ENCODE data around the gene PIAS4. TPM values are rescaled to one million over a fixed set of nuclear protein-coding genes. Genes with fewer than 3 reads are reported as not detected.
A peak's percentile ranks its signal among the peaks of the same experiment; 100 is the strongest.

The PIAS4 gene
- total RNA-seq, 2 donors from 2014 or later, result 39.4 to 58.6 TPM

DNA sequence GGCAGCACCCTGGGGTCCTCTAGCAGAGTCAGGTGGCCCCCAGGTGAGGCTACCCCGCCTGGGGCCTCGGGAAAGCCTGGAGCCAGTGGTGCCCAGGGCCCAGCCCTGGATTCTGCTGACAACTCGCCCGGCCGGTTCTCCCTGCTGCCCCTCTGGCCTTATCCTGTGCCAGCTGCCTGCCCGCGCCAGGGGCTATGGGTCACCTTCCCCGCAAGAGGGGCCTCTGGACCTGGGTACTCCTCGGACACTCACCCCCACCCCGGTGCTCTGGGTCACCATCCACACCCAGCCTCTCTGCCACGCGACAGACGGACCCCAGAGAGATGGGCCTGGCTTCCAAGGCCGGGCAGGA is 35.2 kb downstream of the PIAS4 start:
- ATAC-seq (no peak), DNase-seq (ENCODE audit: low spot score) (no peak)
- H3K36me3 Mint-ChIP-seq, result no peaks in the 10 kb centered on the region
- no peak overlapping the region for H3K27ac Mint-ChIP-seq
- peaks cover 3 to 6% of the 10 kb centered on the region in 2 donors for H3K4me1 Mint-ChIP-seq (ENCODE audit: low read depth in 2 of 2)
- no peaks in the 10 kb centered on the region for H3K27me3 Mint-ChIP-seq
- no peaks in the 10 kb centered on the region for H3K9me3 Mint-ChIP-seq
- H3K4me3 Mint-ChIP-seq, result no peak overlapping the region

DNA sequence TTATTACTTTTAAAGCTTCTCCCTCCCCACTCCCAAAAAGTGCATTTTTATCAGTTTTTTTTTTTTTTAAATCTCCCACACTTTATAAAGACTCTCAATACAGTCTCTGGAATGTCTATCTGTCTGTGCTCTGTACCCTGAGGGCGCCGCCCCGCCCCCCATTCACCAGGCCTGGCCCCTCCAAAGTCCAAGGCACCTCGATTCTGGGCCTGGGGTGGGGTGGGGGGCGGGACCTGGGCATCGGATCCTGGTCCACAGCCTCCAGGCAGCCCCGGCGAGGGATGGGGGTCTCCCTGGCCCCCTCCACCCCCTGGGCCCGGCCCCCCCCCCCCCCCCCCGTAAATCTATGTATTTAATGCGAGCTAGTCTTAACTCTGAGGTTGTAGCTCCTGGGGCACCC is 35.9 kb downstream of the PIAS4 start:
- H3K36me3 Mint-ChIP-seq, result no peaks in the 10 kb centered on the region
- no peaks in the 10 kb centered on the region for H3K27me3 Mint-ChIP-seq
- peaks cover 3 to 9% of the 10 kb centered on the region in 2 donors for H3K4me1 Mint-ChIP-seq (ENCODE audit: low read depth in 2 of 2)
- H3K27ac Mint-ChIP-seq, result no peak overlapping the region
- ATAC-seq, result no peak
- H3K9me3 Mint-ChIP-seq, result no peaks in the 10 kb centered on the region
- DNase-seq (ENCODE audit: low spot score), result no peak
- H3K4me3 Mint-ChIP-seq, result no peak overlapping the region

DNA sequence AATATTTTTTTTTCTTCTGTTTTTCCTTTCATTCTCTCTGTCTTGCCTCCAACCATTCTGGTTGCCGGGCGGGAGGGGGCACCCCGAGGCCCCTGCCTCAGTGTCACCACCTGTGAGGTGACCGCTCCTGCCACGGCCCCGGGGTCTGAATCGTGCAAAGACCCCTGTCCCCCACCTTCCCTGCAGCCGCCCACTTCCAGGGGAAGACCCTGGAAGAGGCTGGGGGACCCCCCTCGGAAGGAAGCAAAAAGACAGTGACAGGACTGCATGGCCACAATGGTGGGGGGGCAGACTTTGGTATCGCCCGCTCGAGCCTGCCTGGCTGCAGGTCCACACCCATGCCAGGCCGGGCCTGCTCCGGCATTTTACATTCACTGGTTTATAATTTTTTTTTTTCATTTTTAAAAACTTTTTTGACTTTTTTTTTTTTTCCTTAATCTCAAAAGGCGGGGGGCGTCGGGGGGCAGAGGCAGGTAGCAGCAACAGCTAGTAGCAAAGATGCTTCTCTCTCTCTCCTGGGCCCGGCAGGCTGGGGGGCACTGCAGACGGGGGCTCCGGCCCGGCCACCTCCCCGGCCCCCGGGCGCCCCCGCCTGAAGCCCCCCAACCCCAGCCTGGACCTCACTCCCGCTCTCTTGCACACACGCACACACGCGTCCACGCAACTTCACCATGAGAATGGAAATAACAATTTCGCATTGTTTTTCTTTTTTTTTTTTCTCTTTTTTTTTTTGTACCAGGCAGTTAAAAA is 36.6 kb downstream of the PIAS4 start:
- no peak for DNase-seq (ENCODE audit: low spot score)
- Mint-ChIP-seq H3K27me3 (no peaks in the 10 kb centered on the region), H3K36me3 (no peaks in the 10 kb centered on the region), H3K27ac (no peak overlapping the region), H3K4me3 (no peak overlapping the region), H3K4me1 (ENCODE audit: low read depth in 2 of 2) (peaks cover 3 to 9% of the 10 kb centered on the region in 2 donors), H3K9me3 (no peaks in the 10 kb centered on the region)
- ATAC-seq, result no peak

DNA sequence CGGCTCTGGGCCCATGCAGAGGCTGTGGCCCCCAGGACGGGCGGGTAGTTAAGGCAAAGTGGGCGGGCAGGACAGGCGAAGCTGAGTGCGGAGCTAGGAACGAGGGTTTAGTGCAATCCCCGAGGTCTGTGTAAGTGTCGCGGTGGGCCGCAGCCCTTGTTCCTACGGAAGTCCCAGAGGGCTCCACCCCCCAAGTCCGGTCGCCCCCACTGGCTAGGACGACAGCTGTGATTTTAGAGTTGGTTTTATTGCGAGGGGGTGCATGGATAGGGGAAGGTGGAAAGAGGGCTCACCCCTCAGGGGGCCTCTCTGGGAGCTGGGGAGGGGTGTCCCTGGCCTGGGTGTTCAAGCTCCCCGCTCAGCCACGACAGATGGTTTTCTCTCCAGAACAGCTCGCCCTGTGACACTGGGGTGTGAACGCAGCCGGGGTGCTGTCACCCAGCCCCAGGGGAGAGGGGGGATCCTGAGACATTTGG is 37.5 kb downstream of the PIAS4 start:
- peaks cover 9 to 12% of the 10 kb centered on the region in 2 donors for H3K4me1 Mint-ChIP-seq (ENCODE audit: low read depth in 2 of 2)
- ATAC-seq (no peak), DNase-seq (ENCODE audit: low spot score) (no peak)
- no peak overlapping the region for H3K27ac Mint-ChIP-seq
- no peaks in the 10 kb centered on the region for H3K36me3 Mint-ChIP-seq
- no peaks in the 10 kb centered on the region for H3K27me3 Mint-ChIP-seq
- no peaks in the 10 kb centered on the region for H3K9me3 Mint-ChIP-seq
- no peak overlapping the region for H3K4me3 Mint-ChIP-seq

DNA sequence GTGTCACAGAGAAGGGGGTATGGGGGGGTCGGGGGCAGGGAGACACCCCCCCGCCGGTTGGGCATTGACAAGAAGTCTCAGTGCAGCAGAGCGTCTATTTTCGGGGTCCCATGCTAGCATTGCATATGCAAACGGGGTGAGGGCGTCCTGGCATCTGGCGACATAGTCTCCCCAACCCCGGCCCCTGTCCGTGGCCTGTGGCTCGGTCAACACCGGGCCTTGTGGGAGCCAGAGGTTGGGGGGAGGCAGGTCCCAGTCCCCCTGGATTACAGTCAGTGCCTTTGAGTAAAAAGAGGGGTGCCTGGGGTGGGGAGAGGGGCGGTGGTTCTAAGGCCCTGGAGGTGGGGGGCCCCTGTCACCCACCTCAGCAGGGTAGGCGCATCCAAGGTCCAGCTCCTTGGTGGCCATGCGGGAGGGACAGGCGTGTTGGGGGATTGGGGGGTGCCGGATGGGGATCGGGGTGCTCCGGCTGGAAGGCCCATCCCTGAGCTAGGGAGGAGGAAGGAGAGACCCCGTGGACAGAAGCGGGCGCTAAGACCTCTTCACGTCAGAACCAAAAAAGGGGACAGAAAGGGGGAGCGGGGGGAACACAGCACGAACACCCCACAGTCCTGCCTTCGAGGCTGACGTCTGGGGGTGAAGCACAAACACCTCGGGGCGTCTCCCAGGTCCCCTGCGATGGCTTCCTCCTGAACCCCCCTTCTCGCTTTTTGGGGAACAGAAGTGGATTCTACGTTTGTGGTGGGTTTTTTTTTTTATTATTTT is 38.2 kb downstream of the PIAS4 start:
- DNase-seq (ENCODE audit: low spot score) (no peak), ATAC-seq (peak in 1 of 2 donors; percentile 11)
- H3K9me3 Mint-ChIP-seq, result no peaks in the 10 kb centered on the region
- peak overlapping the region in 1 of 2 donors; percentile 47 for H3K27ac Mint-ChIP-seq
- no peaks in the 10 kb centered on the region for H3K27me3 Mint-ChIP-seq
- no peak overlapping the region for H3K4me3 Mint-ChIP-seq
- peaks cover 12 to 15% of the 10 kb centered on the region in 2 donors for H3K4me1 Mint-ChIP-seq (ENCODE audit: low read depth in 2 of 2)
- H3K36me3 Mint-ChIP-seq, result no peaks in the 10 kb centered on the region

DNA sequence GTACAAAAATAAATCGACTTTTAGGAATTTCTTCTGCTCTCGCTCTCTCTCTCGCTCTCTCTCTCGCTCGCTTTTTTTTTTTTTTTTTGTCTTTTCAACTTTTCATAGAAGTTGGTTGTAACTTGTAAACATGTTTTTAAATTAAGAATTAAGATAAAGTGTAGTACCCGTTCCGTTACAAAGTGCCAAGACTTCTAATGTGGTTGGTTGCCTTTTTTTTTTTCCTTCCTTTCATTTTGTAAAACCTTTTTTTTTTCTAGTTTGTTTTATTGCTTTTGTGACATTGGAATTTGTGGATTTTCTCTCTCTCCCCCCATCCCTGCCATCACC is 38.8 kb downstream of the PIAS4 start:
- no peak for ATAC-seq
- Mint-ChIP-seq H3K9me3 (no peaks in the 10 kb centered on the region), H3K4me3 (no peak overlapping the region), H3K4me1 (ENCODE audit: low read depth in 2 of 2) (peaks cover 16 to 19% of the 10 kb centered on the region in 2 donors), H3K27me3 (no peaks in the 10 kb centered on the region), H3K36me3 (peaks cover 4% of the 10 kb centered on the region), H3K27ac (peak overlapping the region in 1 of 2 donors; percentile 47)
- DNase-seq (ENCODE audit: low spot score), result no peak

DNA sequence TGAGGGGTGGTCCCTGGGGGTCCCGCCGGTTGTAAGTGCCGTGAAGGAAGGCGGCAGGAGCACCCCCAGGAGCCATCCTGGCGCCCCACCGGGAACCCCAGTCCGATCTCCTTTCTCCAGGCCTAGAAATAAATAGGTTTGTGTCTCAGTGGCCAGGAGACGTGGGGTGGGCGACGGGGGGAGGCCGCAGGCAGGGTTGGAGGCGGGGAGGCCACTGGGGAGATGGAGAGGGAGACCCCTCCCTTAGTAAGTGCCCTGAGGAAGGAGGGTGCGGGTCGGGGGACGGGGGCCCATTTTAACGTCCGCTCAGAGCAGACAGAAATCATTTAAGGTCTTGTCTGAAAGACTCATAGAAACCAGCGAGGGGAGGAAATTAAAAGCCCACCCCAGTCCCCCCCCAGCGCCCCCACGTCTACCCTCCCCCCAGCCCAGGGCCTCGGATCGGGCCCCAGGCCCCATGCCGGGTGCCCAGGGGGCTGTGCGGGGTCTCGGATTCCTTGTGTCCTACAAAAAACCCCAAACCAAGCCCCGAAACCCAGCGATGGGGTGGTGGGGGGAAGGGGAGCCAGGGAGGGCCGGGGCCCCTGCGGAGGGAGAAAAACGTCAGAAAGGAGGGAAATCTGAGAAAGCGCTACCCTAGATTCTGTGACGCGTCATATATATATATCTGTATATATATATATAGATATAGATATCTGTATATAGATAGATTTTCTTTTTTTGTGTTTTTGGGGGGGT is 39.6 kb downstream of the PIAS4 start:
- Mint-ChIP-seq H3K4me1 (ENCODE audit: low read depth in 2 of 2) (peaks cover 19 to 22% of the 10 kb centered on the region in 2 donors), H3K27ac (no peak overlapping the region), H3K4me3 (no peak overlapping the region), H3K9me3 (no peaks in the 10 kb centered on the region), H3K27me3 (no peaks in the 10 kb centered on the region), H3K36me3 (peaks cover 5% of the 10 kb centered on the region)
- ATAC-seq (no peak), DNase-seq (ENCODE audit: low spot score) (no peak)

DNA sequence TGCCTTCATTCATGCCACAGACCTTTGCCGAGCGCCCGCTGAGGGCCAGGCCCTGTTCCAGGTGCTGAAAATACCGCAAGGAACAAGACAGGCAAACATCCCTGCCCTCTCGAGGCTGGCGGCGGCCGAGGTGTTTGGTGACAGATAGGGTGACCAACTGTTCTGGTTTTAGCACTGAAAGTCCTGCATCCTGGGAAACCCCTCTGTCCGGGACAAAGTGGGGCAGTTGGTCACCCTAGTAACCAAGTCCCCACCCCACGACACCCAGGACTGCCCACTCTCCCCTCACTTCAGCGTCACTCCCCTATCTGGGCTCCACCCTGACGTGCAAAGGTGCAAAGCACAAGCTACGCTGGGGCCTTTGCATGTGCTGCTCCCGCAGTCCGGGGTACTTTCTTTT is 41.9 kb downstream of the PIAS4 start:
- no peak for ATAC-seq
- peak overlapping the region; percentile 12 to 89 for H3K27ac Mint-ChIP-seq

DNA sequence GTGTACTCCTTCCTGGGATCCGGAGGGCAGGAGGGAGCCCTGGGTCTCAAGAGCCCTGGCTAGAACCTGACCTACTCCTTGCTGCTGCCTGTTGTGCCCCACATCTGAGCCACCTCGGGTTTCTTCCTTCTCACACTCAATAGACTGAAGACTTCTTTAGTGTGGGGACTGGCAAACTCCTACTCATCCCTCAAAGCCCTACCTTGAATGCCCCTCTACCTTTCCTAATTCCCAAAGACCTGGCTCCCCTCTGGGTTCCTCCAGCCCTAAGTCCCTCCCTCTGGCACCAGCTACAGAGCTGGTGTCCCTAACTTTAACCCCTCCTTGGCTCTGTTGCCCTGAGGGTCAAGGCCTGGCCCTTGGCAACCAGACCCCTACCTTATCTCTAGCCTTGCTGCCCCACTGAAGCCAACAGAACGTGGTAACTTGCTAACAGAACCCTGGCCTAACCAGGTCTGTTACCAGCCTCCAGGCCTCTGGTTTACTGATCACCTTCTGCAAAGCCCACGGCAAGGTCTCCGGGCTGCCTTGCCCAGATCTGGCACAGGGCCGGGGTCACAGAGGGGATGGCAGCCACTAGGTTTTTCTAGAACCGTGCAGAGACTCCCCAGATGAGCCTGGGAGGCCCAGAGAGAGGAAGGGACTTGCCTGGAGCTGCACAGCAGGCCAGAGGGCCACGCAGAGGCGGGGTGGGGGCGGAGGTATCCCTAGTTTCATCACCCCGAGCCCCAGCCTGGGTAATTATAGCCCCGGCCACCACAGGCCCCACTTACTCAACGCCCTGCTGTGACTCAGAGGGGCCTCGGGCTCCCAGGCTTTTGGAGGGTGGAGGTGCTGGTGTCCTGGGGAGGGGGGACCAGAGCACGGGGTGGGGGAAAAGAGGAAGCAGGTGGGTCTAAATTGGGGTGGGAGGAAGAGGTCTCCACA is 43.9 kb downstream of the PIAS4 start:
- DNase-seq (ENCODE audit: low spot score), result peak; percentile 84
- peak; percentile 88 to 89 for ATAC-seq

More for the DNA sequence above, 41.9 kb downstream of the PIAS4 start:
- H3K36me3 Mint-ChIP-seq, result peaks cover 18% of the 10 kb centered on the region
- no peak overlapping the region for H3K4me3 Mint-ChIP-seq
- H3K27me3 Mint-ChIP-seq, result no peaks in the 10 kb centered on the region
- no peak for DNase-seq (ENCODE audit: low spot score)
- no peaks in the 10 kb centered on the region for H3K9me3 Mint-ChIP-seq
- H3K4me1 Mint-ChIP-seq (ENCODE audit: low read depth in 2 of 2), result peaks cover 31 to 35% of the 10 kb centered on the region in 2 donors

DNA sequence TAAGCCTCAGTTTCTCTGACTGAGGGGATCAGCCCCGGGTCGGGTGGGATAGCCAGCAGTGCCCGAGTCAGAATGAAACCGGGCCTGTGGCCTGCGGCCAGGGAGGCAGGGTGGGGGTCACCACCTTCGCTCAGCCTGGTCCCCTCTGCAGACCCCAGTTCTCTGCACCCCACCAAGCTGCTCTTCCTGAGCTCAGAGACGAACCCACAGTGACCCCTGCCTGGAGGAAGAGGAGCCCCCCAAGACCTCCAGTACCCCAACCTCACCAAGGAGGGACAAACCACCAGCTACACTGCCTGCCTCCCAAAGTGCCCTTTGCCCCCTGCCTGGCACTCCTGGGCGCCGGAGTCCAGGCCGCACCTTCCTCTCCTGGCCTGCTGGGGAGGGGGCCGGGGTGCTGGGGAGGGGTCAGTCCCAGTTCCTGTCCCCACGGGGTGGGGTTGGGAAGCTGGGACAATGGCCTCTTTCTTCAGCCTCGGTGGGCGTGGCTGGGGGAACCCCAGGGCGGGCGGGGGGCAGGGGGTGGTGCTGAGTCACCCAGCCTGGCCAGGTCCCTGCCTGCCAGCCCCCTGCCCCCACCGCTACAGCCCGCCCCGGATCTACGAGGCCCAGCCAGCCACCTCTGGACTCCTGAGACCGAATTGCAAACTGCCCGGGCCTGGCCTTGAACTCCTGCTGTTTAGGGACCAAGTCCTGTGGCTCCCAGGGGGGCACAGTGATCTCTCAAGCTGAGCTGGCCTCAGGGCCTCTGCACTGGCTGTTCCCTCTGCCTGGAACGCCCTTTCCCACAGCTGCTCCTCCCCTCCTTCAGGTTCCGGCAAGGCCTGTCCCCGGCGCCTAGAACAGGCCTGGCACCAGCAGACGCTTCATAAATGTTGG is 44.8 kb downstream of the PIAS4 start:
- H3K9me3 Mint-ChIP-seq, result no peaks in the 10 kb centered on the region
- DNase-seq (ENCODE audit: low spot score) (peak; percentile 60), ATAC-seq (peak; percentile 70 to 79)
- H3K4me1 Mint-ChIP-seq (ENCODE audit: low read depth in 2 of 2), result peaks cover 39 to 40% of the 10 kb centered on the region in 2 donors
- H3K27me3 Mint-ChIP-seq, result no peaks in the 10 kb centered on the region
- H3K27ac Mint-ChIP-seq, result peak overlapping the region; percentile 63 to 89
- H3K36me3 Mint-ChIP-seq, result peaks cover 18% of the 10 kb centered on the region
- H3K4me3 Mint-ChIP-seq, result peak overlapping the region; percentile 69

More for the DNA sequence above, 43.9 kb downstream of the PIAS4 start:
- Mint-ChIP-seq H3K27ac (peak overlapping the region; percentile 85 to 89), H3K27me3 (no peaks in the 10 kb centered on the region), H3K9me3 (no peaks in the 10 kb centered on the region), H3K4me3 (peak overlapping the region; percentile 67), H3K36me3 (peaks cover 18% of the 10 kb centered on the region), H3K4me1 (ENCODE audit: low read depth in 2 of 2) (peaks cover 37 to 40% of the 10 kb centered on the region in 2 donors)

DNA sequence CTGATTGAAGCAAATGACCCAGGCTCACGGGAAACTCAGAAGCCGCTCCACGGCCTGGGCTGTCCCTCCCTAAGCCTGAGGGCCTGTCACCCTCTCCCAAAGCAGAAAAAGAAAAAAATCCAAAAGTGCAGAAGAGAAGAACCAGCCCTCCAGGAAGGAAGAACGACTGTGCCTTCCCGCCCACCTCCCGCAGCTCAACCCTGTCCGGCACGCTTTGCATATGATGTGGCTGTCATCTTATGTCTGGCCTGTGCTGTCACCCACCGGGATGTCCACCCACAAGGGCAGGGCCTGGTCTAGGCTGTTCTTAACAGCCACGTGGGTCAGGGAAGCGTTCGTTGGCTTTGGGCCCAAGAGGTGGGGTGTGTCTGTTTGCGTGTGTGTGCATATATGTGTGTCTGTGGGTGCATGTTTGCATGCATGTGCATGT is 45.5 kb downstream of the PIAS4 start:
- no peaks in the 10 kb centered on the region for H3K27me3 Mint-ChIP-seq
- ATAC-seq (no peak), DNase-seq (ENCODE audit: low spot score) (no peak)
- H3K36me3 Mint-ChIP-seq, result peaks cover 18% of the 10 kb centered on the region
- H3K9me3 Mint-ChIP-seq, result no peaks in the 10 kb centered on the region
- H3K4me3 Mint-ChIP-seq, result peak overlapping the region; percentile 69
- H3K4me1 Mint-ChIP-seq (ENCODE audit: low read depth in 2 of 2), result peaks cover 41 to 47% of the 10 kb centered on the region in 2 donors
- peak overlapping the region; percentile 24 to 63 for H3K27ac Mint-ChIP-seq

Data from natural killer cell treated with Interleukin-12 subunit alpha and Interleukin-12 subunit beta and Interleukin-15 and Interleukin-18, amount 100 ng/mL, for 72 hours (primary cell).